Ascending aorta (tissue), 2 donors: ENCODE data around the gene TTC16. TPM values are rescaled to one million over a fixed set of nuclear protein-coding genes. Genes with fewer than 3 reads are reported as not detected.

Source experiments
- DNase-seq, 2 donors: peaks; one replicate each; pipeline ENCODE4 v3.0.0-alpha.2; 2019; ENCODE audit warnings: low spot score in 2 of 2
- H3K27ac ChIP-seq, 2 donors: fragments of 200-600 bp; sonication (generic); one replicate each; pipeline ENCODE4 v1.5.1; 2016 to 2017; ENCODE audit warnings: mild to moderate bottlenecking in 1 of 2
- H3K27me3 ChIP-seq: fragments of 200-600 bp; sonication (generic); one replicate; pipeline ENCODE4 v1.5.1; 2017
- H3K36me3 ChIP-seq, 2 donors: fragments of 200-600 bp; sonication (generic); one replicate each; pipeline ENCODE4 v1.5.1; 2016
- H3K4me1 ChIP-seq, 2 donors: fragments of 200-600 bp; sonication (generic); one replicate each; pipeline ENCODE4 v1.5.1; 2016 to 2017; ENCODE audit warnings: mild to moderate bottlenecking in 1 of 2
- H3K4me3 ChIP-seq, 2 donors: fragments of 200-600 bp; sonication (generic); one replicate each; pipeline ENCODE4 v1.5.1; 2016 to 2017; ENCODE audit warnings: mild to moderate bottlenecking in 1 of 2
- H3K9me3 ChIP-seq, 2 donors: fragments of 200-600 bp; sonication (generic); one replicate each; pipeline ENCODE4 v1.5.1; 2016
- intact Hi-C: fragments of 100-400 bp; cut with DNase I; formaldehyde crosslinking; loops from one replicate; pipeline ENCODE4 v1.15.1; 2023
- total RNA-seq: library from RNA; depleted of rRNA; stranded (reverse); fragments of >200 nt; gene quantifications from one replicate; pipeline ENCODE4 v1.1.0, GENCODE V29; 2016
- TF ChIP-seq, protein P1 (sequence below), 3 experiments: fragments of 200-600 bp in 2 of 3; fragments of 450-650 bp in 1 of 3; sonication (generic) in 2 of 3; IDR thresholded peaks; one replicate each; pipeline ENCODE4 v1.5.1; 2016 to 2019; ENCODE audit warnings: antibody characterized with exemption in 3 of 3, mild to moderate bottlenecking in 1 of 3, moderate library complexity in 1 of 3

TTC16 gene
- total RNA-seq, 1 donor from 2014 or later = not detected

DNA sequence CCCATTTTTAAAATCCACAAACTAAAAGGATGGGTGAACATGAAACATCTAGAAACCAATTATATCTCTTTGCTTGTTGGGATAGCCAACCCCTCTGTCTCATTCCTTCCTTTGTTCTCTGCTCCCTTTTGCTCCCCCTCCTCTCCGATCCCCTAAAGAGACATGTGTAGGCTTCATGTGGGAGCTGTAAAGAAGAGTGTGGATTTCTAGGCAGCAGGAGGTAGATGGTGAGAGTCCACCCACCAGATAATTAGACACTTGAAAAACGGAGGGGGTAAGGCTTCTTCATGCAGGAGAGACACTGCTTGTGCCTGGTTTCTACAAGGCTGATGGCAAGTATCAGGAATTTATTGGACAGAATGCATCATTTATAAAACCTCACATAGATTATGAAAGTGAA lies 36.4 kb upstream of the TTC16 start:
- no peak overlapping the region for H3K4me3 ChIP-seq
- H3K27ac ChIP-seq = no peak overlapping the region
- H3K4me1 ChIP-seq = no peaks in the 10 kb centered on the region
- no peaks in the 10 kb centered on the region for H3K27me3 ChIP-seq
- no peak for DNase-seq
- H3K9me3 ChIP-seq = no peaks in the 10 kb centered on the region
- H3K36me3 ChIP-seq = peaks cover 51 to 77% of the 10 kb centered on the region in 2 donors
- TF ChIP-seq, protein P1, sequence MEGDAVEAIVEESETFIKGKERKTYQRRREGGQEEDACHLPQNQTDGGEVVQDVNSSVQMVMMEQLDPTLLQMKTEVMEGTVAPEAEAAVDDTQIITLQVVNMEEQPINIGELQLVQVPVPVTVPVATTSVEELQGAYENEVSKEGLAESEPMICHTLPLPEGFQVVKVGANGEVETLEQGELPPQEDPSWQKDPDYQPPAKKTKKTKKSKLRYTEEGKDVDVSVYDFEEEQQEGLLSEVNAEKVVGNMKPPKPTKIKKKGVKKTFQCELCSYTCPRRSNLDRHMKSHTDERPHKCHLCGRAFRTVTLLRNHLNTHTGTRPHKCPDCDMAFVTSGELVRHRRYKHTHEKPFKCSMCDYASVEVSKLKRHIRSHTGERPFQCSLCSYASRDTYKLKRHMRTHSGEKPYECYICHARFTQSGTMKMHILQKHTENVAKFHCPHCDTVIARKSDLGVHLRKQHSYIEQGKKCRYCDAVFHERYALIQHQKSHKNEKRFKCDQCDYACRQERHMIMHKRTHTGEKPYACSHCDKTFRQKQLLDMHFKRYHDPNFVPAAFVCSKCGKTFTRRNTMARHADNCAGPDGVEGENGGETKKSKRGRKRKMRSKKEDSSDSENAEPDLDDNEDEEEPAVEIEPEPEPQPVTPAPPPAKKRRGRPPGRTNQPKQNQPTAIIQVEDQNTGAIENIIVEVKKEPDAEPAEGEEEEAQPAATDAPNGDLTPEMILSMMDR (IDR thresholded peaks at IDR 0.05) = no peak
- intact Hi-C loops = no loop called here

DNA sequence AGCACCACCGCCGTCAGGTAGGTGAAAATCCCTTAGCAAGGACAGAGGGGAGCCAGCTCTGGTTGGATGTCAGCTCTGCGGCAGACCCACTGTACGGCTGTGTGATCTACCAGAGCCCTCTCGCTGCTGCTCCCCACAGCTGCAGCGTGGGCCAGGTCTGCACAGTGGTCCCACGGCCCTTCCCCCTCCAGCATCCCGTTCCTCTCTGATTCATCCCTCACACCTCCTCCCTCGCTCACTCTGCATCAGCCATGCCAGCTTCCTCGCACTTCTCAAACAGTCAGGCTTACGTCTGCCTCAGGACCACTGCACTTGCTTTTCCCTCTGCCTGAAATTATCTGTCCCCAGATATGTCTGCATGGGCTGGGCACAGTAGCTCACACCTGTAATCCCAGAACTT lies 35.7 kb upstream of the TTC16 start:
- DNase-seq = no peak
- intact Hi-C loops = no loop called here
- Histone ChIP-seq H3K27me3 (no peaks in the 10 kb centered on the region), H3K4me1 (no peaks in the 10 kb centered on the region), H3K4me3 (no peak overlapping the region), H3K9me3 (no peaks in the 10 kb centered on the region), H3K27ac (no peak overlapping the region), H3K36me3 (peaks cover 46 to 76% of the 10 kb centered on the region in 2 donors)
- TF ChIP-seq, protein P1 (IDR thresholded peaks at IDR 0.05) = no peak

DNA sequence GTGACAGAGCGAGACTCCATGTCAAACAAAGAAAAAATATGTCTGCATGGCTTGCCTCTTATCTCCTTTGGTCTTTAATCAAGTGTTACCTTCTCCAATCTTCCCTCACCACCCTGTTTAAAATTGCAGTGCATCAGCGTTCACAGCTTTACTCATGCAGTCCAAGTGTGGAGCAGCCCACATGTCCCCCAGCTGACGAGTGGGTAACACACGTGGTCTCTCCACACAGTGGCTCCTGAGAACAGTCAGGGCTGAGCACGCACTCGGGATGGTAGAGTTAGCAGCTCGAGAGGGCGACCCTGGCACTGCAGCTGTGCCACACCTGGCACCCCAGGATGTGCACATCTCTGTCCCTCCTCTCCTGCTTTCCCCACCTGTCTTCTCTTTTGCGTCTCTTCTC lies 35.0 kb upstream of the TTC16 start:
- DNase-seq = no peak
- Histone ChIP-seq H3K27me3 (no peaks in the 10 kb centered on the region), H3K9me3 (no peaks in the 10 kb centered on the region), H3K27ac (no peak overlapping the region), H3K36me3 (peaks cover 46 to 71% of the 10 kb centered on the region in 2 donors), H3K4me1 (no peaks in the 10 kb centered on the region), H3K4me3 (no peak overlapping the region)
- intact Hi-C loops = no loop called here
- TF ChIP-seq, protein P1 (IDR thresholded peaks at IDR 0.05) = no peak

DNA sequence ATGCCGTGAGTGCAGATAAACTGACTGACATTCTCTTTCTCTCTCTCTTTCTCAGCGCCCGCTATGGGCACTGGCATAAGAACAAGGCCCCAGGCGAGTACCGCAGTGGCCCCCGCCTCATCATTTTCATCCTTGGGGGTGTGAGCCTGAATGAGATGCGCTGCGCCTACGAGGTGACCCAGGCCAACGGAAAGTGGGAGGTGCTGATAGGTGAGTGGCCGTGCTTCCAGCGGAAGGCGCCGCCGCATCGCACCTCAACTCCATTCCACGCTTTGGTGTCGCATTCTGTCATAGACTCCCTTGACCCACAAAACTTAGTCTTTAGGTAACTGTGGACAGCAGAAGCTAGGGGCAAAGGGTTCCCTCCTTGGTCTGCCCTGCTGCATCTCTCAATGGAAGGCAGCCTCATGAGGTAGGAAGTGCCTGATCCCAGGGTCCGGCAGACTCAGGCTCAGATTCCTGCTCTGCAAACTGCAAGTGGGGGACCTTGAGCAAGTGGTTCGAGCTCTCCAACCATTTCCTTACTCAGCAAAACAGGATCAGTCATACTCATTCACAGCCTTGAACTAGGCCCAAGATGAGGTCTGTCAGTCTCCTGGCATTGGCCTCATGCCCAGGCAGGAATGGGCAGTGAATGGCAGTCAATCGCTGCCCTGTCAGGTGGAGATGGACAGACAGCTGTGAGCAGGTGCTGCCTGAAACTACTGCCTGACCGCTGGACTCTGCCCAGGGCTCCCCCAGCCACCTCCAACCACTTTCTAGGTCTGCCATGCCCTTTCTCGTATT lies 33.3 kb upstream of the TTC16 start:
- DNase-seq = no peak
- no peaks in the 10 kb centered on the region for H3K4me1 ChIP-seq
- TF ChIP-seq, protein P1 (IDR thresholded peaks at IDR 0.05) = no peak
- H3K9me3 ChIP-seq = no peaks in the 10 kb centered on the region
- H3K27me3 ChIP-seq = no peaks in the 10 kb centered on the region
- intact Hi-C loops = no loop called here
- H3K36me3 ChIP-seq = peaks cover 41 to 72% of the 10 kb centered on the region in 2 donors
- H3K27ac ChIP-seq = no peak overlapping the region
- H3K4me3 ChIP-seq = no peak overlapping the region

DNA sequence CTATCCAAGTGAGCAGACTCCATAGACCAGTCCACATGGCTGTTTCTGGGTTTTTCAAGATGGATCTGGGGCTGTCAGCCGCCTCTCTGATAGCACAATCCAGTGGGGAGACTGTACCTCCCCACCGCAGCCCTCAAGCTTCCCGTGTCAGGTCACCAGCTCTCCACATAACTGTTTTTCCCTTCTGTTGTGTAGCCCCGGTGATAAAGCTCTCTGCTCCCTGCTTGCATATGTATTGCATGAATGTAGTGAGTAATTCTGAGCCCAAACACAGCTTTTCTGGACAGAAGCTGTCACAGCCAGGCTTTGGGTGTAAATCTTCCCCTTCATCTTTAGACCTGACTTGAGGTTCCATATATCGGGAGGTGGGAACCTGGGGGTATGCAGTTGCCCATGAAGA lies 32.2 kb upstream of the TTC16 start:
- Histone ChIP-seq H3K36me3 (peaks cover 35 to 75% of the 10 kb centered on the region in 2 donors), H3K27me3 (no peaks in the 10 kb centered on the region), H3K9me3 (no peaks in the 10 kb centered on the region), H3K4me3 (no peak overlapping the region), H3K4me1 (no peaks in the 10 kb centered on the region), H3K27ac (no peak overlapping the region)
- TF ChIP-seq, protein P1 (IDR thresholded peaks at IDR 0.05) = no peak
- intact Hi-C loops = no loop called here
- no peak for DNase-seq
